WTC11 (cell line): Measurements from ENCODE around the gene TMEM229B. TPM values are rescaled to one million over a fixed set of nuclear protein-coding genes. Genes with fewer than 3 reads are reported as not detected.

Experiments
- ATAC-seq: fragments of 200-7000 bp; cut with Tn5 transposase; 2 replicates; pipeline ENCODE4 v1.10.0; 2021; ENCODE audit warnings: mild to moderate bottlenecking, moderate library complexity
- CTCF ChIA-PET: fragments of 300-600 bp; sonication (Branson Sonifier 250); formaldehyde crosslinking; loops from one replicate; lab custom pipeline; 2021; ENCODE audit warnings: antibody characterized with exemption; lab: Charles Lee
- POLR2A ChIA-PET: fragments of 350-600 bp; sonication (Branson Sonifier 250); formaldehyde crosslinking; loops from one replicate; lab custom pipeline; 2021; ENCODE audit warnings: antibody characterized with exemption; lab: Charles Lee
- DNase-seq: peaks from one replicate; pipeline ENCODE4 v3.0.0; 2021; ENCODE audit warnings: low spot score
- H3K27ac Mint-ChIP-seq: 2 replicates; pipeline ENCODE4 v1.8.0; 2021; ENCODE audit warnings: mixed read lengths
- H3K27me3 Mint-ChIP-seq: 2 replicates; pipeline ENCODE4 v1.8.0; 2021; ENCODE audit warnings: low read depth, mild to moderate bottlenecking, moderate library complexity, mixed read lengths
- H3K36me3 Mint-ChIP-seq: 2 replicates; pipeline ENCODE4 v1.8.0; 2021; ENCODE audit warnings: mixed read lengths
- H3K4me1 Mint-ChIP-seq: 2 replicates; pipeline ENCODE4 v1.8.0; 2022; ENCODE audit warnings: mixed read lengths
- H3K4me3 Mint-ChIP-seq: 2 replicates; pipeline ENCODE4 v1.8.0; 2021; ENCODE audit warnings: mild to moderate bottlenecking, moderate library complexity, mixed read lengths
- H3K9me3 Mint-ChIP-seq: 2 replicates; pipeline ENCODE4 v1.8.0; 2021; ENCODE audit warnings: mixed read lengths
- CBFB ChIP-seq: sonication (generic); formaldehyde crosslinking; IDR thresholded peaks from 2 replicates; pipeline ENCODE4 v1.8.1; 2022; ENCODE audit warnings: mild to moderate bottlenecking, low read depth, missing genetic modification reagents
- CREB1 ChIP-seq: sonication (generic); formaldehyde crosslinking; IDR thresholded peaks from 2 replicates; pipeline ENCODE4 v1.8.0; 2023; ENCODE audit warnings: mild to moderate bottlenecking, missing genetic modification reagents
- CREM ChIP-seq: sonication (generic); formaldehyde crosslinking; IDR thresholded peaks from 2 replicates; pipeline ENCODE4 v1.8.1; 2022; ENCODE audit warnings: mild to moderate bottlenecking, missing genetic modification reagents, moderate library complexity
- E2F1 ChIP-seq: sonication (generic); formaldehyde crosslinking; IDR thresholded peaks from 2 replicates; pipeline ENCODE4 v1.8.0; 2022; ENCODE audit warnings: mild to moderate bottlenecking, missing genetic modification reagents
- GTF2I ChIP-seq: fragments of 250-450 bp; sonication (Bioruptor Pico); conservative IDR thresholded peaks from 2 replicates; pipeline ENCODE4 v1.4.0; 2021; ENCODE audit warnings: mild to moderate bottlenecking
- HMGXB4 ChIP-seq: sonication (generic); formaldehyde crosslinking; IDR thresholded peaks from 2 replicates; pipeline ENCODE4 v1.8.1; 2023; ENCODE audit warnings: mild to moderate bottlenecking, moderate library complexity, missing genetic modification reagents
- JAZF1 ChIP-seq: fragments of 250-450 bp; sonication (Bioruptor Pico); IDR thresholded peaks from 2 replicates; pipeline ENCODE4 v1.9.0; 2021; ENCODE audit warnings: moderate library complexity, mild to moderate bottlenecking, inconsistent platforms
- MAX ChIP-seq: sonication (generic); formaldehyde crosslinking; IDR thresholded peaks from 2 replicates; pipeline ENCODE4 v1.8.0; 2022; ENCODE audit warnings: mild to moderate bottlenecking, missing genetic modification reagents
- MXD4 ChIP-seq: fragments of 250-450 bp; sonication (Bioruptor Pico); IDR thresholded peaks from 2 replicates; pipeline ENCODE4 v1.8.0; 2021; ENCODE audit warnings: mild to moderate bottlenecking, moderate library complexity, borderline replicate concordance
- RORB ChIP-seq: fragments of 250-450 bp; sonication (Bioruptor Pico); IDR thresholded peaks from 2 replicates; pipeline ENCODE4 v1.9.0; 2021; ENCODE audit warnings: mild to moderate bottlenecking
- SMAD4 ChIP-seq: sonication (generic); formaldehyde crosslinking; IDR thresholded peaks from 2 replicates; pipeline ENCODE4 v1.8.0; 2022; ENCODE audit warnings: mild to moderate bottlenecking, missing genetic modification reagents
- USF1 ChIP-seq: sonication (generic); formaldehyde crosslinking; IDR thresholded peaks from 2 replicates; pipeline ENCODE4 v1.8.0; 2022; ENCODE audit warnings: mild to moderate bottlenecking, missing genetic modification reagents
- USF2 ChIP-seq: sonication (generic); formaldehyde crosslinking; IDR thresholded peaks from 2 replicates; pipeline ENCODE4 v1.8.1; 2023; ENCODE audit warnings: mild to moderate bottlenecking, missing genetic modification reagents, moderate library complexity
- ZNF281 ChIP-seq: sonication (generic); formaldehyde crosslinking; IDR thresholded peaks from 2 replicates; pipeline ENCODE4 v1.8.0; 2023; ENCODE audit warnings: mild to moderate bottlenecking, missing genetic modification reagents
- total RNA-seq: library from RNA; stranded (reverse); gene quantifications from 3 replicates; pipeline ENCODE4 v1.2.3, GENCODE V29; 2021

The TMEM229B gene
- total RNA-seq, 1 experiment from 2014 or later = 0.90 TPM

- TF ChIP-seq MAX (CRISPR knock-in tag) (no peak), ZNF281 (CRISPR knock-in tag) (no peak), RORB (no peak), SMAD4 (CRISPR knock-in tag) (no peak), JAZF1 (CRISPR knock-in tag) (no peak), CREB1 (no peak), E2F1 (CRISPR knock-in tag) (no peak)
Measured at GRCh38 chr14:67516676-67517075, 28.2 kb upstream of the TMEM229B start (continued).

GRCh38 chr14:67515386-67516079 lies 27.0 kb upstream of the TMEM229B start:
- Mint-ChIP-seq H3K27ac (no peak overlapping the region), H3K9me3 (no peaks in the 10 kb centered on the region), H3K36me3 (no peaks in the 10 kb centered on the region), H3K4me1 (peaks cover 21% of the 10 kb centered on the region), H3K4me3 (peak overlapping the region; percentile 58), H3K27me3 (peaks cover 80% of the 10 kb centered on the region)
- peak; percentile 49 for DNase-seq
- CTCF ChIA-PET = interaction anchor here (0.6 to 8.5 kb wide), 8 partner anchors 11 to 189 kb away, joined by 3 to 83 read pairs (median 7); partner anchors contain the start of gene ATP6V1D
- peak; percentile 49 for ATAC-seq
- POLR2A ChIA-PET = interaction anchor here (0.5 kb wide), 1 partner anchor 41 kb away, joined by 3 read pairs; no protein-coding TSS in a partner anchor
- TF ChIP-seq GTF2I (CRISPR knock-in tag) (peak; percentile 80), HMGXB4 (peak; percentile 81; the same call in 1 of the 2 replicates), MXD4 (no peak), CBFB (no peak), USF1 (no peak), USF2 (CRISPR knock-in tag) (0 out of 2 replicates have a peak, but pooled peaks have one; percentile 25), CREM (CRISPR knock-in tag) (0 out of 2 replicates have a peak, but pooled peaks have one; percentile 4)
